MM.1S (cell line): Measurements from ENCODE around the gene CD1D.

Experiments used
- CTCF ChIP-seq: fragments of 300-600 bp; sonication (generic); IDR thresholded peaks from 2 replicates; pipeline ENCODE4 v1.5.1; 2016; ENCODE audit warnings: antibody characterized with exemption, low read length, mixed read lengths
- EZH2 ChIP-seq: fragments of 300-600 bp; sonication (generic); optimal IDR thresholded peaks from 2 replicates; pipeline ENCODE3; 2017; ENCODE audit warnings: low read depth, mild to moderate bottlenecking, antibody characterized with exemption, low read length, mixed read lengths
- EZH2phosphoT487 ChIP-seq: fragments of 300-600 bp; sonication (generic); IDR thresholded peaks from 2 replicates; pipeline ENCODE4 v1.6.1; 2018; ENCODE audit warnings: antibody characterized with exemption, low read length

GRCh38 chr1:158196461-158196860, 15.8 kb downstream of the CD1D start:
- TF ChIP-seq CTCF (no peak), EZH2 (no peak), EZH2phosphoT487 (no peak)
